Activated T-helper 17 cell treated with anti-CD3 and anti-CD28 coated beads, Interleukin-2, amount 50 U/mL, for 72 hours (primary cell): ENCODE data around the gene KRT71. TPM values are rescaled to one million over a fixed set of nuclear protein-coding genes. Genes with fewer than 3 reads are reported as not detected.

Experiments used
- ATAC-seq: fragments of 150-1000 bp; cut with Tn5 transposase; replicated peaks from 2 replicates; pipeline ENCODE4 v1.10.0; 2021; ENCODE audit warnings: mild to moderate bottlenecking, moderate library complexity
- H3K27ac Mint-ChIP-seq: one replicate; pipeline ENCODE4 v1.8.0; 2022; ENCODE audit warnings: mixed read lengths
- H3K27me3 Mint-ChIP-seq: one replicate; pipeline ENCODE4 v1.8.0; 2022; ENCODE audit warnings: mixed read lengths
- H3K36me3 Mint-ChIP-seq: one replicate; pipeline ENCODE4 v1.8.0; 2022; ENCODE audit warnings: low read depth, mild to moderate bottlenecking, mixed read lengths
- H3K4me1 Mint-ChIP-seq: one replicate; pipeline ENCODE4 v1.8.0; 2022; ENCODE audit warnings: mixed read lengths
- H3K4me3 Mint-ChIP-seq: one replicate; pipeline ENCODE4 v1.8.0; 2022; ENCODE audit warnings: mild to moderate bottlenecking, mixed read lengths
- H3K9me3 Mint-ChIP-seq: one replicate; pipeline ENCODE4 v1.8.0; 2022; ENCODE audit warnings: mixed read lengths
- total RNA-seq, 2 donors: library from RNA; stranded (reverse); gene quantifications; one replicate each; pipeline ENCODE4 v1.2.3, GENCODE V29; 2022

KRT71 gene
- total RNA-seq, 2 donors from 2014 or later, result not detected

GRCh38 chr12:52561880-52562449 lies 9.0 kb upstream of the KRT71 start:
- Mint-ChIP-seq H3K27me3 (peaks cover 36% of the 10 kb centered on the region), H3K4me3 (no peak overlapping the region), H3K27ac (no peak overlapping the region)

GRCh38 chr12:52559979-52560378 lies 7.0 kb upstream of the KRT71 start:
- Mint-ChIP-seq H3K4me3 (no peak overlapping the region), H3K9me3 (no peaks in the 10 kb centered on the region), H3K36me3 (no peaks in the 10 kb centered on the region), H3K4me1 (no peaks in the 10 kb centered on the region), H3K27ac (no peak overlapping the region), H3K27me3 (peaks cover 36% of the 10 kb centered on the region)
- no peak for ATAC-seq

More at GRCh38 chr12:52561880-52562449, 9.0 kb upstream of the KRT71 start:
- H3K36me3 Mint-ChIP-seq, result no peaks in the 10 kb centered on the region
- H3K4me1 Mint-ChIP-seq, result no peaks in the 10 kb centered on the region
- no peaks in the 10 kb centered on the region for H3K9me3 Mint-ChIP-seq
- no peak for ATAC-seq

- Mint-ChIP-seq H3K27me3 (peaks cover 38% of the 10 kb centered on the region), H3K36me3 (no peaks in the 10 kb centered on the region), H3K4me1 (no peaks in the 10 kb centered on the region), H3K27ac (no peak overlapping the region), H3K9me3 (peaks cover 4% of the 10 kb centered on the region), H3K4me3 (no peak overlapping the region)
- no peak for ATAC-seq
Measured at GRCh38 chr12:52558781-52559445, 6.0 kb upstream of the KRT71 start.

- Mint-ChIP-seq H3K27ac (no peak overlapping the region), H3K4me1 (no peaks in the 10 kb centered on the region), H3K27me3 (peaks cover 33% of the 10 kb centered on the region), H3K36me3 (no peaks in the 10 kb centered on the region), H3K4me3 (no peak overlapping the region), H3K9me3 (peaks cover 4% of the 10 kb centered on the region)
- no peak for ATAC-seq
Measured at GRCh38 chr12:52557476-52557875, 4.5 kb upstream of the KRT71 start.

- no peaks in the 10 kb centered on the region for H3K36me3 Mint-ChIP-seq
- H3K9me3 Mint-ChIP-seq, result peaks cover 4% of the 10 kb centered on the region
- ATAC-seq, result no peak
- H3K4me3 Mint-ChIP-seq, result no peak overlapping the region
- no peak overlapping the region for H3K27ac Mint-ChIP-seq
- no peaks in the 10 kb centered on the region for H3K4me1 Mint-ChIP-seq
- H3K27me3 Mint-ChIP-seq, result peaks cover 33% of the 10 kb centered on the region
Measured at GRCh38 chr12:52555577-52555976, 2.6 kb upstream of the KRT71 start.

- Mint-ChIP-seq H3K4me3 (no peak overlapping the region), H3K27me3 (peaks cover 29% of the 10 kb centered on the region), H3K4me1 (no peaks in the 10 kb centered on the region), H3K9me3 (peaks cover 4% of the 10 kb centered on the region), H3K27ac (no peak overlapping the region), H3K36me3 (no peaks in the 10 kb centered on the region)
- ATAC-seq, result no peak
Measured at GRCh38 chr12:52552055-52552454, 890 bp downstream of the KRT71 start.

GRCh38 chr12:52551216-52551865 lies 1.6 kb downstream of the KRT71 start:
- Mint-ChIP-seq H3K4me3 (no peak overlapping the region), H3K4me1 (no peaks in the 10 kb centered on the region), H3K27ac (no peak overlapping the region), H3K9me3 (peaks cover 4% of the 10 kb centered on the region), H3K36me3 (no peaks in the 10 kb centered on the region), H3K27me3 (peaks cover 33% of the 10 kb centered on the region)
- no peak for ATAC-seq

- ATAC-seq, result no peak
- H3K4me3 Mint-ChIP-seq, result no peak overlapping the region
- peaks cover 25% of the 10 kb centered on the region for H3K27me3 Mint-ChIP-seq
Measured at GRCh38 chr12:52546126-52546525, 6.8 kb downstream of the KRT71 start.

GRCh38 chr12:52543985-52544883 lies 8.7 kb downstream of the KRT71 start:
- H3K4me1 Mint-ChIP-seq, result no peaks in the 10 kb centered on the region
- H3K4me3 Mint-ChIP-seq, result no peak overlapping the region
- no peak overlapping the region for H3K27ac Mint-ChIP-seq
- no peaks in the 10 kb centered on the region for H3K36me3 Mint-ChIP-seq
- peaks cover 14% of the 10 kb centered on the region for H3K27me3 Mint-ChIP-seq
- H3K9me3 Mint-ChIP-seq, result no peaks in the 10 kb centered on the region
- no peak for ATAC-seq

More at GRCh38 chr12:52546126-52546525, 6.8 kb downstream of the KRT71 start:
- H3K4me1 Mint-ChIP-seq, result no peaks in the 10 kb centered on the region
- H3K36me3 Mint-ChIP-seq, result no peaks in the 10 kb centered on the region
- H3K9me3 Mint-ChIP-seq, result no peaks in the 10 kb centered on the region
- no peak overlapping the region for H3K27ac Mint-ChIP-seq

- Mint-ChIP-seq H3K9me3 (no peaks in the 10 kb centered on the region), H3K36me3 (no peaks in the 10 kb centered on the region), H3K4me3 (no peak overlapping the region), H3K27me3 (peaks cover 10% of the 10 kb centered on the region), H3K4me1 (no peaks in the 10 kb centered on the region), H3K27ac (no peak overlapping the region)
- ATAC-seq, result no peak
Measured at GRCh38 chr12:52542785-52543318, 10.1 kb downstream of the KRT71 start.

GRCh38 chr12:52542157-52542556 lies 10.8 kb downstream of the KRT71 start:
- ATAC-seq, result no peak
- Mint-ChIP-seq H3K27me3 (peaks cover 10% of the 10 kb centered on the region), H3K9me3 (no peaks in the 10 kb centered on the region), H3K4me1 (no peaks in the 10 kb centered on the region), H3K36me3 (no peaks in the 10 kb centered on the region), H3K4me3 (no peak overlapping the region), H3K27ac (no peak overlapping the region)

- Mint-ChIP-seq H3K9me3 (no peaks in the 10 kb centered on the region), H3K27ac (no peak overlapping the region), H3K4me3 (no peak overlapping the region), H3K4me1 (no peaks in the 10 kb centered on the region), H3K36me3 (no peaks in the 10 kb centered on the region), H3K27me3 (peaks cover 10% of the 10 kb centered on the region)
- ATAC-seq, result no peak
Measured at GRCh38 chr12:52541709-52542108, 11.2 kb downstream of the KRT71 start.

- Mint-ChIP-seq H3K27ac (no peak overlapping the region), H3K4me3 (no peak overlapping the region), H3K36me3 (no peaks in the 10 kb centered on the region), H3K27me3 (peaks cover 6% of the 10 kb centered on the region), H3K9me3 (no peaks in the 10 kb centered on the region), H3K4me1 (no peaks in the 10 kb centered on the region)
- ATAC-seq, result no peak
Measured at GRCh38 chr12:52540531-52540930, 12.4 kb downstream of the KRT71 start.

GRCh38 chr12:52539821-52540173 lies 13.1 kb downstream of the KRT71 start:
- ATAC-seq, result no peak
- Mint-ChIP-seq H3K4me1 (no peaks in the 10 kb centered on the region), H3K27ac (no peak overlapping the region), H3K27me3 (peaks cover 3% of the 10 kb centered on the region), H3K4me3 (no peak overlapping the region), H3K36me3 (no peaks in the 10 kb centered on the region), H3K9me3 (no peaks in the 10 kb centered on the region)
